HK-2 (cell line): ENCODE measurements around the gene CAPN15.

Source experiments
- DNase-seq: peaks from one replicate; pipeline ENCODE4 v3.0.0-alpha.2; 2018; ENCODE audit not compliant: unreplicated experiment

CAPN15 gene

GRCh38 chr16:561413-561794 is 33.9 kb downstream of the CAPN15 start:
- no peak for DNase-seq

- no peak for DNase-seq
These were observed 34.7 kb downstream of the CAPN15 start for GRCh38 chr16:561957-562938.

- DNase-seq: no peak
These were observed 35.6 kb downstream of the CAPN15 start for GRCh38 chr16:563072-563644.

GRCh38 chr16:564690-565418 is 37.3 kb downstream of the CAPN15 start:
- DNase-seq: no peak

- no peak for DNase-seq
These were observed 38.2 kb downstream of the CAPN15 start for GRCh38 chr16:565419-566330.

GRCh38 chr16:566475-567372 is 39.2 kb downstream of the CAPN15 start, which contains the start of gene NHLRC4:
Gene NHLRC4, plus strand, starts transcription at chr16:567005. Its CDS starts 1,043 bp downstream, at chr16:568048.
- DNase-seq: no peak

- no peak for DNase-seq
These were observed 40.1 kb downstream of the CAPN15 start for GRCh38 chr16:567373-568256.

GRCh38 chr16:568401-569258 is 41.1 kb downstream of the CAPN15 start:
- DNase-seq: no peak

- DNase-seq: peak; percentile 62
These were observed 42.1 kb downstream of the CAPN15 start, which contains the start of gene PIGQ for GRCh38 chr16:569445-570254. Gene PIGQ, plus strand, starts transcription at chr16:569968. Its CDS starts 4,107 bp downstream, at chr16:574075.

- DNase-seq: no peak
These were observed 45.5 kb downstream of the CAPN15 start for GRCh38 chr16:572865-573650.

- DNase-seq: no peak
These were observed 46.7 kb downstream of the CAPN15 start for GRCh38 chr16:574021-574760.

- DNase-seq: no peak
These were observed 48.1 kb downstream of the CAPN15 start for GRCh38 chr16:575354-576196.

- no peak for DNase-seq
These were observed 48.8 kb downstream of the CAPN15 start for GRCh38 chr16:576197-576822.

GRCh38 chr16:576823-577201 is 49.3 kb downstream of the CAPN15 start:
- no peak for DNase-seq
